Hippocampal formation (tissue), 2 donors: ENCODE data around the gene LARP1.
"Not testable (repeated sequence)": the region's sequence is repeated elsewhere in the genome, so short reads cannot be mapped to it uniquely, and the experiment has no call there.

Experiments
- DNase-seq, 2 donors: peaks; one replicate each; lab custom pipeline; 2025; lab: John Stamatoyannopoulos, UW

The LARP1 gene

GRCh38 chr5:154793599-154794524, 38.7 kb downstream of the LARP1 start:
- DNase-seq, result no peak

- DNase-seq, result no peak
These were observed 39.5 kb downstream of the LARP1 start for GRCh38 chr5:154794525-154795234.

- DNase-seq, result no peak
These were observed 40.0 kb downstream of the LARP1 start for GRCh38 chr5:154795235-154795596.

GRCh38 chr5:154797762-154798161, 42.6 kb downstream of the LARP1 start:
- no peak for DNase-seq

- no peak for DNase-seq
These were observed 45.4 kb downstream of the LARP1 start for GRCh38 chr5:154800582-154800981.

- DNase-seq, result no peak
These were observed 45.9 kb downstream of the LARP1 start for GRCh38 chr5:154801083-154801482.

- DNase-seq, result no peak
These were observed 46.9 kb downstream of the LARP1 start for GRCh38 chr5:154802050-154802449.

- DNase-seq, result no peak
These were observed 51.0 kb downstream of the LARP1 start for GRCh38 chr5:154806176-154806575.

- DNase-seq, result no peak
These were observed 56.1 kb downstream of the LARP1 start for GRCh38 chr5:154811239-154811638.

GRCh38 chr5:154811653-154812465, 56.7 kb downstream of the LARP1 start:
- DNase-seq, result peak; percentile 12 to 24

- DNase-seq, result no peak
These were observed 58.0 kb downstream of the LARP1 start for GRCh38 chr5:154813158-154813557.

GRCh38 chr5:154813736-154814135, 58.6 kb downstream of the LARP1 start:
- no peak for DNase-seq

- DNase-seq, result no peak
These were observed 59.8 kb downstream of the LARP1 start for GRCh38 chr5:154815025-154815424.

- no peak for DNase-seq
These were observed 60.6 kb downstream of the LARP1 start for GRCh38 chr5:154815684-154816247.

- no peak for DNase-seq
These were observed 61.8 kb downstream of the LARP1 start for GRCh38 chr5:154816891-154817492.

GRCh38 chr5:154817815-154818214, 62.6 kb downstream of the LARP1 start:
- DNase-seq, result no peak

- no peak for DNase-seq
These were observed 63.4 kb downstream of the LARP1 start for GRCh38 chr5:154818471-154819116.

- no peak for DNase-seq
These were observed 64.4 kb downstream of the LARP1 start for GRCh38 chr5:154819546-154819945.

- no peak for DNase-seq
These were observed 65.2 kb downstream of the LARP1 start for GRCh38 chr5:154820383-154820782.

GRCh38 chr5:154822896-154823295, 67.7 kb downstream of the LARP1 start:
- not testable (repeated sequence) for DNase-seq

GRCh38 chr5:154823605-154824004, 68.4 kb downstream of the LARP1 start:
- no peak for DNase-seq
